ENCODE measurements around the gene PDGFB.

DNA sequence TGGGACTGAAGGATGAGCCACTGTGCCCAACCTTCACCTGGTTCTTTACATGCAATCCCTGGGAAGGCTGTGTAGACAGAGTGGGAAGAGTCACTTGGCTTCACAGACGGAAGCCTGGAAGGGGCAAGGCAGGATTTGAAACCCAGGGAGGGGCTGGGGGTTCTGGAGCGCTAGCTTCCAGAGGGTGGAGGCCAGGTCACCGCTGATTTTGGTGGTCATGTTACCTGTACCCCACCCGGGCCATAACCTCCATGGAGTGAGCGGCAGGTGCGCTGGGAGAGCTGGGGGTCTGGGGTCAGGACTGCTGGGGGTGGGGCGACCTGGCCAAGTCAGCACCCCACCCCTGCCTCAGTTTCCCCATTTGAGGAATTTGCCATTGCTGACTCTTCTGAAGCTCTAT is 38.3 kb downstream of the PDGFB start:
- TF ChIP-seq EZH2 (IDR thresholded peaks at IDR 0.05) (no peak), POLR2AphosphoS5 (IDR thresholded peaks at IDR 0.05; ENCODE audit: borderline replicate concordance, low read depth, low read length) (no peak), FOXP2 (optimal IDR thresholded peaks at IDR 0.05; ENCODE audit: control extremely low read depth, extremely low read length, insufficient read depth) (no peak)

Data from SK-N-MC (cell line).